ENCODE data around the gene SYPL2.

DNA sequence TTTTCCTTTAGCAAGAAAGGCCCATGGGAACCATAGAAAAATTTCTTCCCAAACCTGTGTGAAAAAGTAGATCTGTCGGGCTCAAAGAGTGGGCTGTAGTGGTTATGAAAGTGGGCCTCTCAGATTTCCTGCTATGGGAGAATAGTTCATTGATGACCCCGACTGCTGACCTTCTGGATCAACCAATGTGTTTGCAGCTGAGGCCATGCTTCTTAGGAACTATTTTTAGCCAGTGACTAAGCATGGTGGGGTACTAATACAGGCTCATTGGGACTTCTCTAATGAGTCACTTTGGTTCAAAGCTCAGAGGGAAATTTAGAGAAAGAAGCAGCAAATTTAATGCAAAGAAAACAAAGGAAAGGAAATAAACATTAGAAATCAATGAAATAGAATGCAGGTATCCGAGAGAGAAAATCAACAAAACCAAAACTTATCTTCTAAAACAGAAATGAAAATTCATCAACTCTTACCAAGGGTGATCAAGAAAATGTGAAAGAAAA lies 27.5 kb upstream of the SYPL2 start:
- TF ChIP-seq EZH2 (IDR thresholded peaks at IDR 0.05): no peak
- TF ChIP-seq, protein P1, sequence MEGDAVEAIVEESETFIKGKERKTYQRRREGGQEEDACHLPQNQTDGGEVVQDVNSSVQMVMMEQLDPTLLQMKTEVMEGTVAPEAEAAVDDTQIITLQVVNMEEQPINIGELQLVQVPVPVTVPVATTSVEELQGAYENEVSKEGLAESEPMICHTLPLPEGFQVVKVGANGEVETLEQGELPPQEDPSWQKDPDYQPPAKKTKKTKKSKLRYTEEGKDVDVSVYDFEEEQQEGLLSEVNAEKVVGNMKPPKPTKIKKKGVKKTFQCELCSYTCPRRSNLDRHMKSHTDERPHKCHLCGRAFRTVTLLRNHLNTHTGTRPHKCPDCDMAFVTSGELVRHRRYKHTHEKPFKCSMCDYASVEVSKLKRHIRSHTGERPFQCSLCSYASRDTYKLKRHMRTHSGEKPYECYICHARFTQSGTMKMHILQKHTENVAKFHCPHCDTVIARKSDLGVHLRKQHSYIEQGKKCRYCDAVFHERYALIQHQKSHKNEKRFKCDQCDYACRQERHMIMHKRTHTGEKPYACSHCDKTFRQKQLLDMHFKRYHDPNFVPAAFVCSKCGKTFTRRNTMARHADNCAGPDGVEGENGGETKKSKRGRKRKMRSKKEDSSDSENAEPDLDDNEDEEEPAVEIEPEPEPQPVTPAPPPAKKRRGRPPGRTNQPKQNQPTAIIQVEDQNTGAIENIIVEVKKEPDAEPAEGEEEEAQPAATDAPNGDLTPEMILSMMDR (IDR thresholded peaks at IDR 0.05): no peak

All from neural progenitor cell (in vitro differentiated cells).